Caco-2 (cell line): ENCODE measurements around the gene DGKG. TPM values are rescaled to one million over a fixed set of nuclear protein-coding genes. Genes with fewer than 3 reads are reported as not detected.

Experiments
- BruUV-seq: library from RNA; stranded (reverse); fragments of 400-500 nt; replicated peaks from 2 replicates; lab custom pipeline; 2021; lab: Mats Ljungman, UMichigan
- CTCF ChIA-PET: fragments of 300-600 bp; sonication (Branson Sonifier 250); formaldehyde crosslinking; loops from one replicate; lab custom pipeline; 2022; ENCODE audit warnings: antibody characterized with exemption; lab: Charles Lee
- POLR2A ChIA-PET: fragments of 300-600 bp; sonication (Branson Sonifier 250); formaldehyde crosslinking; loops from one replicate; lab custom pipeline; 2022; ENCODE audit warnings: antibody characterized with exemption; lab: Charles Lee
- DNase-seq, 2 experiments: peaks; one replicate each; pipeline versions ENCODE4 v3.0.0 to v3.0.0-alpha.2; 2020 to 2022
- H3K27me3 ChIP-seq: replicated peaks from 2 replicates; pipeline ENCODE4 v1.6.0; 2011; ENCODE audit warnings: low read length; ENCODE audit not compliant: control insufficient read depth, insufficient read depth
- H3K36me3 ChIP-seq: 2 replicates; pipeline ENCODE4 v1.5.1; 2011; ENCODE audit warnings: low read length; ENCODE audit not compliant: control insufficient read depth, insufficient read depth
- H3K4me1 ChIP-seq: fragments of 250-450 bp; sonication (Bioruptor Pico); 2 replicates; pipeline ENCODE4 v1.5.1; 2020; ENCODE audit warnings: mild to moderate bottlenecking
- H3K4me3 ChIP-seq: 2 replicates; pipeline ENCODE4 v1.5.1; 2011; ENCODE audit warnings: low read depth, mild to moderate bottlenecking, control low read depth, low read length
- H3K9me3 ChIP-seq: fragments of 250-450 bp; sonication (Bioruptor Pico); 2 replicates; pipeline ENCODE4 v1.5.1; 2020; ENCODE audit warnings: mild to moderate bottlenecking, moderate library complexity
- H3K27ac Mint-ChIP-seq: one replicate; pipeline ENCODE4 v1.8.0; 2022; ENCODE audit warnings: mixed read lengths; ENCODE audit not compliant: unreplicated experiment
- H3K27me3 Mint-ChIP-seq: one replicate; pipeline ENCODE4 v1.8.0; 2022; ENCODE audit warnings: mixed read lengths; ENCODE audit not compliant: insufficient read depth, unreplicated experiment
- H3K36me3 Mint-ChIP-seq: one replicate; pipeline ENCODE4 v1.8.0; 2022; ENCODE audit warnings: mild to moderate bottlenecking, mixed read lengths; ENCODE audit not compliant: insufficient read depth, unreplicated experiment
- H3K4me1 Mint-ChIP-seq: one replicate; pipeline ENCODE4 v1.8.0; 2022; ENCODE audit warnings: low read depth, mixed read lengths; ENCODE audit not compliant: unreplicated experiment
- H3K4me3 Mint-ChIP-seq: one replicate; pipeline ENCODE4 v1.8.0; 2022; ENCODE audit warnings: mild to moderate bottlenecking, moderate library complexity, mixed read lengths; ENCODE audit not compliant: unreplicated experiment
- H3K9me3 Mint-ChIP-seq: one replicate; pipeline ENCODE4 v1.8.0; 2022; ENCODE audit warnings: mixed read lengths; ENCODE audit not compliant: unreplicated experiment
- CTCF ChIP-seq, 2 experiments: fragments of 200-600 bp in 1 of 2; IDR thresholded peaks; 1 replicate in 1 of 2; 2 replicates in 1 of 2; pipeline versions ENCODE4 v1.5.1 to v1.8.0; 2011 to 2022; ENCODE audit warnings: antibody characterized with exemption in 1 of 2, control low read depth in 1 of 2, inconsistent platforms in 1 of 2, low read depth in 1 of 2, low read length in 1 of 2, mild to moderate bottlenecking in 1 of 2, moderate library complexity in 1 of 2; ENCODE audit not compliant: insufficient read depth in 1 of 2, severe bottlenecking in 1 of 2, unreplicated experiment in 1 of 2
- intact Hi-C: fragments of 100-400 bp; cut with micrococcal nuclease; formaldehyde crosslinking; loops from one replicate; pipeline ENCODE4 v1.10.0; 2022; ENCODE audit not compliant: unreplicated experiment
- total RNA-seq: library from RNA; stranded (reverse); gene quantifications from 2 replicates; pipeline ENCODE4 v1.2.3, GENCODE V29; 2022

Gene DGKG
- total RNA-seq, 1 experiment from 2014 or later = 0.32 TPM

GRCh38 chr3:186138272-186138981 lies 223.6 kb downstream of the DGKG start:
- intact Hi-C loops = no loop called here
- no peaks in the 10 kb centered on the region for H3K27me3 ChIP-seq
- ChIA-PET CTCF (no interaction called here), POLR2A (no interaction called here)
- no peaks in the 10 kb centered on the region for H3K9me3 Mint-ChIP-seq
- no TSS peak for BruUV-seq
- H3K9me3 ChIP-seq = no peaks in the 10 kb centered on the region
- no peaks in the 10 kb centered on the region for H3K36me3 ChIP-seq
- no peak overlapping the region for H3K27ac Mint-ChIP-seq
- H3K4me1 ChIP-seq = no peaks in the 10 kb centered on the region
- no peaks in the 10 kb centered on the region for H3K36me3 Mint-ChIP-seq
- no peak for DNase-seq
- no peak for TF ChIP-seq CTCF (IDR thresholded peaks at IDR 0.05; ENCODE audit: insufficient read depth in 1 of 2, low read depth in 1 of 2, low read length in 1 of 2, severe bottlenecking in 1 of 2, unreplicated experiment in 1 of 2)
- H3K4me1 Mint-ChIP-seq = peaks cover 12% of the 10 kb centered on the region
- H3K4me3 ChIP-seq = no peak overlapping the region
- H3K4me3 Mint-ChIP-seq = no peak overlapping the region
- no peaks in the 10 kb centered on the region for H3K27me3 Mint-ChIP-seq

- no TSS peak for BruUV-seq
- Histone ChIP-seq H3K4me1 (no peaks in the 10 kb centered on the region), H3K36me3 (no peaks in the 10 kb centered on the region), H3K4me3 (no peak overlapping the region), H3K27me3 (no peaks in the 10 kb centered on the region), H3K9me3 (no peaks in the 10 kb centered on the region)
- H3K27ac Mint-ChIP-seq = no peak overlapping the region
- H3K9me3 Mint-ChIP-seq = no peaks in the 10 kb centered on the region
- H3K36me3 Mint-ChIP-seq = no peaks in the 10 kb centered on the region
- H3K4me1 Mint-ChIP-seq = peaks cover 5% of the 10 kb centered on the region
- DNase-seq = no peak
- ChIA-PET POLR2A (no interaction called here), CTCF (no interaction called here)
- no peak for TF ChIP-seq CTCF (IDR thresholded peaks at IDR 0.05; ENCODE audit: insufficient read depth in 1 of 2, low read depth in 1 of 2, low read length in 1 of 2, severe bottlenecking in 1 of 2, unreplicated experiment in 1 of 2)
- no peak overlapping the region for H3K4me3 Mint-ChIP-seq
- no peaks in the 10 kb centered on the region for H3K27me3 Mint-ChIP-seq
- intact Hi-C loops = no loop called here
Observed at GRCh38 chr3:186137051-186137685, 224.9 kb downstream of the DGKG start.

- Mint-ChIP-seq H3K27me3 (no peaks in the 10 kb centered on the region), H3K4me3 (no peak overlapping the region), H3K9me3 (no peaks in the 10 kb centered on the region), H3K36me3 (no peaks in the 10 kb centered on the region), H3K4me1 (peaks cover 10% of the 10 kb centered on the region), H3K27ac (no peak overlapping the region)
- TF ChIP-seq CTCF (IDR thresholded peaks at IDR 0.05; ENCODE audit: insufficient read depth in 1 of 2, low read depth in 1 of 2, low read length in 1 of 2, severe bottlenecking in 1 of 2, unreplicated experiment in 1 of 2) = no peak
- Histone ChIP-seq H3K4me3 (no peak overlapping the region), H3K9me3 (no peaks in the 10 kb centered on the region), H3K36me3 (no peaks in the 10 kb centered on the region), H3K27me3 (no peaks in the 10 kb centered on the region), H3K4me1 (no peaks in the 10 kb centered on the region)
- intact Hi-C loops = no loop called here
- BruUV-seq = no TSS peak
- no peak for DNase-seq
- ChIA-PET CTCF (no interaction called here), POLR2A (no interaction called here)
Observed at GRCh38 chr3:186133980-186134379, 228.1 kb downstream of the DGKG start.
